Measurements from ENCODE around the gene SGO2. TPM values are rescaled to one million over a fixed set of nuclear protein-coding genes. Genes with fewer than 3 reads are reported as not detected.
"Not testable (repeated sequence)": the region's sequence is repeated elsewhere in the genome, so short reads cannot be mapped to it uniquely, and the experiment has no call there.

SGO2 gene
- total RNA-seq, 1 experiment from 2014 or later, result 10.8 TPM

DNA sequence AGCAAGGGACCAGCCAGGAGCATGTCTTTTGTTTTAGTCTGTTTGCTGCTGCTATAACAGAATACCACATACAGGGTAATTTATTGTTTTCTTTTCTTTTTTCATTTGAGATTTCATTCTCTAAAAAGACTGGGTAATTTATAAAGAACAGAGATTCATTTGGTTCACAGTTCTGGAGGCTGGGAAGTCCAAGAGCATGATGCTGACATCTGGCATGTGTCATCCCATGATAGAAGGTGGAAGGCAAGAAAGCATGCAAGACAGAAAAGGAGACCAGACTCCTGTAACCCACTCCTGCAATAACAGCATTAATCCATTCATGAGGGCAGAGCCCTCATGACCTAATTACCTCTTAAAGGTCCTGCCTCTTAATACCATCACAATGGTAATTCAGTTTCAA is 14.8 kb downstream of the SGO2 start:
- Histone ChIP-seq H3K27me3 (ENCODE audit: control insufficient read depth, insufficient read depth, low read length) (no peaks in the 10 kb centered on the region), H3K36me3 (replicated peaks; ENCODE audit: control insufficient read depth, insufficient read depth, low read length) (peaks cover 2% of the 10 kb centered on the region; the same call in 1 of the 2 replicates), H3K4me3 (ENCODE audit: insufficient read depth, low read depth, low read length) (no peak overlapping the region)
- no peak for DNase-seq

DNA sequence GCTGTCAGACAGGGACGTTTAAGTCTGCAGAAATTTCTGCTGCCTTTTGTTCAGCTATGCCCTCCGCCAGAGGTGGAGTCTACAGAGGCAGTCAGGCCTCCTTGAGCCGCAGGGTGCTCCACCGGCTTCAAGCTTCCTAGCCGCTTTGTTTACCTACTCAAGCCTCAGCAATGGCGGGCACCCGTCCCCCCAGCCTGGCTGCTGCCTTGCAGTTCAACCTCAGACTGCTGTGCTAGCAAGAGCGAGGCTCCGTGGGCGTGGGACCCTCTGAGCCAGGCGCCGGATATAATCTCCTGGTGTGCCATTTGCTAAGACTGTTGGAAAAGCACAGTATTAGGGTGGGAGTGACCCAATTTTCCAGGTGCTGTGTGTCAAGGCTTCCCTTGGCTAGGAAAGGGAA is 40.6 kb downstream of the SGO2 start:
- not testable (repeated sequence) for H3K36me3 ChIP-seq (replicated peaks; ENCODE audit: control insufficient read depth, insufficient read depth, low read length); H3K27me3 ChIP-seq (ENCODE audit: control insufficient read depth, insufficient read depth, low read length); DNase-seq; H3K4me3 ChIP-seq (ENCODE audit: insufficient read depth, low read depth, low read length)

DNA sequence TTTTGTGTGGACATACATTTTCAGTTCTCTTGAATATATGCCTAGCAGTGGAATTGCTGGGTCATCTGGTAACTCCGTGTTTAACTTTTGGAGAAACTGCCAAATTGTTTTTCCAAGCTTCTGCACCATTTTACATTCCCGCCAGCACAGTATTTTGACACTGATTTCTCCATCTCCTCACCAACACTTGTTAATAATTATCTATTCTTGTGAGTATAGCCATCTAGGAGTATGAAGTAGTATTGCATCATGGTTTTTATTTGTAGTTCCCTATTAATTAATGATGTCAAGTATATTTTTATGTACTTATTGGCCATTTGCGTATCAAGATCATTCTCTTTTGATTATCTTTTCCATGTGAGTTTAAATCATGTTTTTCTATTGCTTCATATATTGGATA is 41.9 kb downstream of the SGO2 start:
- Histone ChIP-seq H3K36me3 (replicated peaks; ENCODE audit: control insufficient read depth, insufficient read depth, low read length) (no peaks in the 10 kb centered on the region), H3K27me3 (ENCODE audit: control insufficient read depth, insufficient read depth, low read length) (no peaks in the 10 kb centered on the region), H3K4me3 (ENCODE audit: insufficient read depth, low read depth, low read length) (no peak overlapping the region)
- no peak for DNase-seq

DNA sequence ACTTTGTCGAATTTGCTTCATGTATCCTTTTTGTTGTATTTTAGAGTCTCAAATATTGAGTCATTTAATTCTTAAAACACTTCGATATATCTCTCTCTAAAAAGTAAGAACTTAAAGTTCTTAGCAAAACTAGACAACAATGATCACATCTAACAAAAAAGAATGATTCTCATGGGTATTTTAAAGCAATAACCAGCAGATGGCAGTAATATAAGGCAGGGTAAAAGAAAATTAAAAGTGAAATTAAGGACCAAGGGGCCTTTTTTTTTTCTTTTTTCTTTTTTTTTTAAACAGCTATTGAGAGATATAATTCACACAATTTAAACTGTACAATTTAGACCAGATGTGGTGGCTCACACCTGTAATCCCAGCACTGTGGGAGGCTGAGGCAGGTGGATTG is 50.0 kb downstream of the SGO2 start:
- Histone ChIP-seq H3K4me3 (ENCODE audit: insufficient read depth, low read depth, low read length) (no peak overlapping the region), H3K27me3 (ENCODE audit: control insufficient read depth, insufficient read depth, low read length) (no peaks in the 10 kb centered on the region), H3K36me3 (replicated peaks; ENCODE audit: control insufficient read depth, insufficient read depth, low read length) (no peaks in the 10 kb centered on the region)
- peak; percentile 13 for DNase-seq

DNA sequence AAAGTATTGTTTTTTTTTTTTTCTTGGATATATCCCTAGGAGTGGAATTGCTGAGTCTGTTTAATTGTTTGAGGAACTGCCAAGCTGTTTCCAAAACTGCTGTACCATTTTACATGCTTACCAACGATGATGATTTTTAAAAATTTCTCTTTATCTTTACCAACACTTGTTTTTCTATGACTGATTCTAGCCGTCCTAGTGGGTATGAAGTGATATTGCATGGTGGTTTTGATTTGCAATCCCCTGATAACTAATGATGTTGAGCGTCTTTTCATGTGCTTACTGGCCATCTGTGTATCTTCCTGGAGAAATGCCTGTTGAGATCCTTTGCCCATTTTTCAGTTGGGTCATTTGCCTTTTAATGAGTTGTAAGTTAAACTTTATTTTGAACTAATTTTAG is 51.0 kb downstream of the SGO2 start:
- Histone ChIP-seq H3K36me3 (replicated peaks; ENCODE audit: control insufficient read depth, insufficient read depth, low read length) (no peaks in the 10 kb centered on the region), H3K27me3 (ENCODE audit: control insufficient read depth, insufficient read depth, low read length) (no peaks in the 10 kb centered on the region), H3K4me3 (ENCODE audit: insufficient read depth, low read depth, low read length) (no peak overlapping the region)
- no peak for DNase-seq

DNA sequence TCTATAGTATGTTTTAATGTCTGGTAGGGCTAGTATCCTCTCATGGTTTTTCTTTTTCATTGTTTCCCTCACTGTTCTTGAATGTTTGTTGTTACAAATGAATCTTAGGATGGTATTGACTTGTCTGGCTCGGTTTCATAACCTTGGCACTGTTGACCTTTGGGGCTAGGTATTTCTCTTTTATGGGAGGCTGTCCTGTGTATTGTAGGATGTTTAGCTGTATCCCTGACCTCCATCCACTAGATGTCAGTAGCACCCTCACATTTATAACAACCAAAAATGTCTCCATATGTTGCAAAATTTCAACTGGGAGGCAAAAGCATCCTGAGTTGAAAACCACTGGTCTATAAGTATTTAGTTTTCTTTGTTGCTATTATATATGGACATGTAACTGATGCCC is 52.8 kb downstream of the SGO2 start:
- H3K36me3 ChIP-seq (replicated peaks; ENCODE audit: control insufficient read depth, insufficient read depth, low read length), result no peaks in the 10 kb centered on the region
- no peaks in the 10 kb centered on the region for H3K27me3 ChIP-seq (ENCODE audit: control insufficient read depth, insufficient read depth, low read length)
- no peak overlapping the region for H3K4me3 ChIP-seq (ENCODE audit: insufficient read depth, low read depth, low read length)
- DNase-seq, result no peak

DNA sequence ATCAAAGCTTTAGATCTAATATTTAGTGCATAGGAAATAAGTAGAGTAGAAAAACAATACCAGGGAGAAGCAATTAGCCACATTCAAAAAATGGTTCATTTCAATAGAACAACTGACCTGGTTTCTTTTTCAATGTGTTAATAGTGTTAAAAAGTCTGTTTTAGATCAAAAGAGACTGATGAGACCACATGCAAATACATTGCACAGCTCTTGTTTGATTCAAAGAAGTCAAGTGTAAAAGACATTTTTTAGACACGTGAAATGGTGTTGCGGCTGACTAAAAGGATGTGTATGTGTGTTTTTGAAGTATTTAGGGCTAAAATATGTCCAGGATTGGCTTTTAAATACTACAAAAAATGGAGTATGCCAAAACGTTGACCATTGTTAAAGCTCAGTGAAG is 58.6 kb downstream of the SGO2 start:
- DNase-seq, result no peak
- Histone ChIP-seq H3K27me3 (ENCODE audit: control insufficient read depth, insufficient read depth, low read length) (peaks cover 10% of the 10 kb centered on the region), H3K36me3 (replicated peaks; ENCODE audit: control insufficient read depth, insufficient read depth, low read length) (no peaks in the 10 kb centered on the region), H3K4me3 (ENCODE audit: insufficient read depth, low read depth, low read length) (no peak overlapping the region)

DNA sequence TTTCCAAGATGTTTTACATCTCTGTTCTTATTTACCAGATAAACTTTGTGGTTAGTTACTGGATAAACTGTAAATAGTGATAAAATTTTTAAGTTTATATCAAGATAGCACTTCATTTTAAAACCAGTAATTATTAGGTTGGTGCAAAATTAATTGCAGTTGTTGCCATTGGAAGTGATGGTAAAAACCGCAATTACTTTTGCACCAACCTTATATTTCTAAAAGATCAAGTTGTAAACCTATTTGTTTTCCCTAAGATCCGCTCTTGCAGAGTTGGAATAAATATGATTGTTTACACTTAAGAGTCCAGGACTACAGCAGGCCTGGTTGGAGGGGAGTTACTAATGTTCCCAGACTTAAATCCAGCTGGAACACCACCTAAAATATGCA is 59.3 kb downstream of the SGO2 start:
- Histone ChIP-seq H3K36me3 (replicated peaks; ENCODE audit: control insufficient read depth, insufficient read depth, low read length) (no peaks in the 10 kb centered on the region), H3K27me3 (ENCODE audit: control insufficient read depth, insufficient read depth, low read length) (peaks cover 10% of the 10 kb centered on the region), H3K4me3 (ENCODE audit: insufficient read depth, low read depth, low read length) (peak overlapping the region; percentile 61)
- DNase-seq, result no peak

DNA sequence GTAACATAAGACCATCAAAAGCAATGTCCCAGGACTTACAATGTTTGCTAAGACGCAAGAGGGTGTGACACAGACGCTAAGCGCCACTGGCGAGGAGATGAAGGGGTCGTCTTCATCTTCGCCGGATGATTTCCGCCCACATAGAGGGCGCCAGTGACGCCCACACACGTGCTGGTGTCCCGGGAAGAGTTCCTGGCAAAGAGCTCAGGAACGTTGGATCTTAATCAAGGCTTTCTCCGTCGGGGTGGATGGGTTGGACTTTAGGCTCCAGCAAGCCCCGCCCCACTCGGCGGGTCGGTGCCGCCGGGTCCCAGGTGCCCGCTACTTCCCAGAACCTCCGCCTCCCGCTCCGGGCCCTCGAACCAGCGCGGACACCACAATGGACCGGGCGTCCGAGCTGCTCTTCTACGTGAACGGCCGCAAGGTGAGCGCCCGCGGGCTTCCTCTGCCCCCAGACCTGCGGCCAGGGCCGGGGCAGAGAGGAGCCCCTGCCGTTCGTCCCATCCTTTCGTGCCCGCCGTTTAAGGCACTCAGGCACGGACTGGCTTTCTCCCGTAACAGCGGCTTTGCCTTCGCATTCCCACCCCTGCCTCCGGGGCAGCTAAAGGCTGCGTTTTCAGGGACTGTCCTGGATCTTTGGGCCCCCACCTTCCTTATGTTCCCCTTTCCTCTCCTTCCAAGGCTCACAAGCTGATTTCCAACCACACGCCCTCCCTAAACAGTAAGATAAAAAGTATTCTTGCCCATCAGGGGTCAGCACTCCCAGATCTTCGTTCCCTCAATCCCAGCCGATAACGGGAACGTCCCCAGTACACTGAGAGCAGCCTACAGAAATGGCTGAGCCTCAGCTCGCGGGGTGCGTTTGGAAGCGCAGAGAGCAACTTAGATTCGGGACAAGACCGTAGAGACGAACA is 60.0 kb downstream of the SGO2 start, which contains the start of gene AOX1:
TSS of gene AOX1 (plus strand) at position 285 of the 914 bp plus-strand sequence. CDS start at position 380, 95 bp downstream.
- peak; percentile 85 for DNase-seq
- Histone ChIP-seq H3K4me3 (ENCODE audit: insufficient read depth, low read depth, low read length) (peak within 1 kb of the TSS; percentile 61), H3K36me3 (replicated peaks; ENCODE audit: control insufficient read depth, insufficient read depth, low read length) (no peaks in the 10 kb centered on the region), H3K27me3 (ENCODE audit: control insufficient read depth, insufficient read depth, low read length) (peaks cover 10% of the 10 kb centered on the region)

DNA sequence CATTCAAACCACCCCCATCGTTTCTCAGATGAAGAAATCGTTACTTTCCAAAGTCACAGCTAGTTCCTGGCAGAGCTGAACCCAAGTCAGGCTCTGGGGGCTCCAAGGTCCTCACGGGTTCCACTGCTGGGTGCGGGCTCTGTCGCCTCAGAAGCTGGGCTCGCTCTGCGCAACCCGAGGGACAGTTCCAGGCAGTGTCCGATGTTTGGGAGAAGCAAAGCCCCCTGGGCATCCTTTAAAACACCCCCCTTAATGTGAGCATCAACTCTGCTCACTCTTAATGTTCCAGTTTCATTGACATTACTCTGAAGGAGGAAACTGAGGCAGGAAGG is 60.6 kb downstream of the SGO2 start:
- no peak for DNase-seq
- no peaks in the 10 kb centered on the region for H3K36me3 ChIP-seq (replicated peaks; ENCODE audit: control insufficient read depth, insufficient read depth, low read length)
- peaks cover 10% of the 10 kb centered on the region for H3K27me3 ChIP-seq (ENCODE audit: control insufficient read depth, insufficient read depth, low read length)
- peak overlapping the region; percentile 61 for H3K4me3 ChIP-seq (ENCODE audit: insufficient read depth, low read depth, low read length)

DNA sequence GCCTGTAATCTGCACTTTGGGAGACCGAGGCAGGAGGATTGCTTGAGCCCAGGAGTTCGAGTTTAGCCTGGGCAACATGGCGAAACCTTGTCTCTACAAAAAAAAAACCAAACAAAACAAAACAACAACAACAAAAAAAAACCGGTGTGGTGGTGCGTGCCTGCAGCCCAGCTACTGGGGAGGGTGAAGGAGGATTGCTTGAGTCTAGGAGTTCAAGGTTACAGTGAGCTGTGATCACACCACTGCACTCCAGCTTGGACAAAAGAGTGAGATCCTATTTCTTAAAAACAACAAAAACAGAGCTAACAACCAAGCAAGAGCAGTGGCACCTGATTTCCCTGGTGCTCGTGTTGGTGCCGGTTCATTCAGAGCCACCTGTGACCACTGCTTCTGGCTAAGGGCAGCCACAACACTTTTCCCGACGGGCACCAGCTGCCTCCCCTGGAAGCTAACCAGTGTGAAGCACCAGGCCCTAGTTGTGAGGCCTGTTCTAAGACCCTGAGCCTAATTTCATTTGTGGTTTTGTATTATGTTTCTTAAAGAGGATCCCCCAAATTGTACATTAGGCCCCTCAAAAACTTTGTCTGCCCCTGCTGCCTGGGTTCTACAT is 61.1 kb downstream of the SGO2 start:
- no peak for DNase-seq
- H3K27me3 ChIP-seq (ENCODE audit: control insufficient read depth, insufficient read depth, low read length), result peaks cover 10% of the 10 kb centered on the region
- H3K36me3 ChIP-seq (replicated peaks; ENCODE audit: control insufficient read depth, insufficient read depth, low read length), result no peaks in the 10 kb centered on the region
- no peak overlapping the region for H3K4me3 ChIP-seq (ENCODE audit: insufficient read depth, low read depth, low read length)

DNA sequence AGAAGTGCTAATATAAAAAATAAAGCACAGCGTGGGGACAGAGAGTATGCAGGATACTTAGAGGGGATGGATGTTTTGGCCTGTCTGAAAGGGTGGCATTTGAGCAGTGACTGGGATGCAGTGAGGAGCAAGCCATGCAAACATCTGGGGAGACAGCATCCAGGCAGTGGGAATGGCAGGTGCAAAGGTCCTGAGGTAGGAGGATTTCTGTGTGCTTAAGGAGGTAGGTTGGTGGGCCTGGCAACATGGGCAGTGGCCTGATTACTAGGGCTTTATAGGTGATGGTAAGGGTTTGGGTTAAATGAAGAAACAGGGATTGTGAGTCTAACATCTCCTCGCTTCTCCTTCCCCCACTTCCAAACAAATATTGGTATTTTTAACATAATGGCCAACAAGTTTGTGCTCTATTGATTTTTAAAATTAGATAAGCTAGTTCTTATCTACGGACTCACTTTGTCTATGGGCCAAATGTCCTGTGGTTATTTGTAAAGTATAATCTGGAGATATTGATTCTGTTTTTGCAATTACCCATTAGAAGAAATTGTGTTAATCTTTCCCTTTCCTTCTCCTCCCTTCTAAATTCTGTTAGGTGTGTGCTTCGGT is 62.2 kb downstream of the SGO2 start:
- Histone ChIP-seq H3K36me3 (replicated peaks; ENCODE audit: control insufficient read depth, insufficient read depth, low read length) (no peaks in the 10 kb centered on the region), H3K27me3 (ENCODE audit: control insufficient read depth, insufficient read depth, low read length) (peaks cover 10% of the 10 kb centered on the region), H3K4me3 (ENCODE audit: insufficient read depth, low read depth, low read length) (no peak overlapping the region)
- DNase-seq, result no peak

DNA sequence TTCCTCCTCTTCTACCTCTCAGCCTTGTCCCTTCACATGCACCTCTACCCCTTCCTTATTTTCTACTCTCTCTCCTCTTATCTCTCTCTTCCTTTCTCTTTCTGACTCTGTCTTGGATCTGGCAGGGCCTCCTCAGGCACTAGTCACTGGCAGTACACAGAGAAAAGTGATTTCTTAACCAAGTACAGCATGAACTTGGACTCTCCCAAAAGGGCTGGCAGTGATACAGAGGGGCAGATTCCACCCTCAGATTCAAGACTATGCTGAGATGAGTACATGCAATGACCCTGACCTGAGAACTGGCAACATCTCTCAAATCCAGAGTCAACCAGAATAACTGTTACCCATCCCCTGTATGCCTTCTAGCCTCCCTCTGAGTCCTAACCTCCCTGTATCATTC is 64.1 kb downstream of the SGO2 start:
- Histone ChIP-seq H3K4me3 (ENCODE audit: insufficient read depth, low read depth, low read length) (no peak overlapping the region), H3K27me3 (ENCODE audit: control insufficient read depth, insufficient read depth, low read length) (peaks cover 10% of the 10 kb centered on the region), H3K36me3 (replicated peaks; ENCODE audit: control insufficient read depth, insufficient read depth, low read length) (no peaks in the 10 kb centered on the region)
- no peak for DNase-seq

DNA sequence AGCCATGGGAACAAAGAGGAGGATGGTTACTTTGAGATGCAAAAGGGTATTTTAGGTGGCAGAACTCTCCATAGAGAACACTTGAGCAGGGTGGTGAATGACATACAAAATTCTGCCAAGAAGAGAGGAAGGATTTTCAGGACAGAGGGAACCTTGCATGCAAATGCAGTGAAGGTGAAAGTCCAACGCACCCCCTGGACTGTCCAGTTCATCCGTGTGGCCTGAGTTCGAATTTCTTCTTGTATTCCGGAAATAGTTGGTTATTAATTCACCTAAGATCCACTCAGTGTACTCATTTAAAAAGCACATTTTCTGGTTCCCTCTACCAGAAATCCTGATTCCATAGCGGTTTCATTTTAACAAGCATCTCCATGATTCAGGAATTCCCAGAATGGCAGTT is 65.3 kb downstream of the SGO2 start:
- H3K36me3 ChIP-seq (replicated peaks; ENCODE audit: control insufficient read depth, insufficient read depth, low read length), result no peaks in the 10 kb centered on the region
- no peak for DNase-seq
- H3K27me3 ChIP-seq (ENCODE audit: control insufficient read depth, insufficient read depth, low read length), result peaks cover 8% of the 10 kb centered on the region
- H3K4me3 ChIP-seq (ENCODE audit: insufficient read depth, low read depth, low read length), result no peak overlapping the region
